HG03097 (cell line): Measurements from ENCODE around the gene PGS1.

Experiments
- ATAC-seq: cut with Tn5 transposase; IDR thresholded peaks from one replicate; pipeline ENCODE4 v1.9.1; 2021; ENCODE audit not compliant: unreplicated experiment, low FRiP score

PGS1 gene

GRCh38 chr17:78403822-78404221, 25.4 kb downstream of the PGS1 start:
- ATAC-seq: no peak

- ATAC-seq: no peak
Observed at GRCh38 chr17:78406396-78406795, 27.9 kb downstream of the PGS1 start.

- no peak for ATAC-seq
Observed at GRCh38 chr17:78406920-78407319, 28.5 kb downstream of the PGS1 start.

GRCh38 chr17:78407387-78408000, 29.0 kb downstream of the PGS1 start:
- no peak for ATAC-seq

- ATAC-seq: no peak
Observed at GRCh38 chr17:78408476-78409050, 30.1 kb downstream of the PGS1 start.

GRCh38 chr17:78409191-78409928, 30.9 kb downstream of the PGS1 start:
- ATAC-seq: no peak

GRCh38 chr17:78411241-78411857, 32.9 kb downstream of the PGS1 start:
- ATAC-seq: no peak

GRCh38 chr17:78412403-78412802, 34.0 kb downstream of the PGS1 start:
- no peak for ATAC-seq

- ATAC-seq: no peak
Observed at GRCh38 chr17:78414178-78415162, 36.0 kb downstream of the PGS1 start.

- ATAC-seq: no peak
Observed at GRCh38 chr17:78415821-78416711, 37.6 kb downstream of the PGS1 start.

GRCh38 chr17:78416791-78417530, 38.5 kb downstream of the PGS1 start:
- ATAC-seq: no peak

GRCh38 chr17:78417531-78417909, 39.1 kb downstream of the PGS1 start:
- ATAC-seq: no peak

- no peak for ATAC-seq
Observed at GRCh38 chr17:78418326-78419026, 40.0 kb downstream of the PGS1 start.

- no peak for ATAC-seq
Observed at GRCh38 chr17:78419970-78420815, 41.7 kb downstream of the PGS1 start.

- no peak for ATAC-seq
Observed at GRCh38 chr17:78421084-78421533, 42.7 kb downstream of the PGS1 start.

- ATAC-seq: no peak
Observed at GRCh38 chr17:78421534-78422266, 43.3 kb downstream of the PGS1 start.

- ATAC-seq: no peak
Observed at GRCh38 chr17:78422267-78422605, 43.8 kb downstream of the PGS1 start.
